PC-3 (cell line): ENCODE data around the gene UTS2R. TPM values are rescaled to one million over a fixed set of nuclear protein-coding genes. Genes with fewer than 3 reads are reported as not detected.
"Not testable (repeated sequence)": the region's sequence is repeated elsewhere in the genome, so short reads cannot be mapped to it uniquely, and the experiment has no call there.

Experiments used
- ATAC-seq: fragments of 200-7000 bp; cut with Tn5 transposase; 2 replicates; pipeline ENCODE4 v1.9.1; 2020; ENCODE audit warnings: mild to moderate bottlenecking, moderate library complexity
- BruUV-seq: library from RNA; stranded (reverse); fragments of 400-500 nt; replicated peaks from 2 replicates; lab custom pipeline; 2021; lab: Mats Ljungman, UMichigan
- CTCF ChIA-PET: fragments of 300-600 bp; sonication (Branson Sonifier 250); formaldehyde crosslinking; loops from one replicate; lab custom pipeline; 2022; ENCODE audit warnings: antibody characterized with exemption; lab: Charles Lee
- POLR2A ChIA-PET: fragments of 300-600 bp; sonication (Branson Sonifier 250); formaldehyde crosslinking; loops from one replicate; lab custom pipeline; 2022; ENCODE audit warnings: antibody characterized with exemption; ENCODE audit not compliant: unreplicated experiment; lab: Charles Lee
- DNase-seq: peaks from one replicate; pipeline ENCODE4 v3.0.0-alpha.2; 2015
- H2AFZ ChIP-seq: fragments of 300-600 bp; sonication (generic); 2 replicates; pipeline ENCODE4 v1.6.0; 2016; ENCODE audit warnings: antibody characterized with exemption, low read length
- H3F3A ChIP-seq: fragments of 300-600 bp; sonication (generic); one replicate; pipeline ENCODE4 v1.6.0; 2017; ENCODE audit warnings: antibody characterized with exemption, low read length, control low read depth, mild to moderate bottlenecking; ENCODE audit not compliant: unreplicated experiment
- H3K27ac ChIP-seq: fragments of 300-600 bp; sonication (generic); 2 replicates; pipeline ENCODE4 v1.5.1; 2016; ENCODE audit warnings: mild to moderate bottlenecking, low read length
- H3K27me3 ChIP-seq: fragments of 300-600 bp; sonication (generic); 2 replicates; pipeline ENCODE4 v1.6.1; 2016; ENCODE audit warnings: low read length, mixed read lengths
- H3K36me3 ChIP-seq: fragments of 300-600 bp; sonication (generic); 2 replicates; pipeline ENCODE4 v1.6.1; 2016; ENCODE audit warnings: low read depth, mixed run types, low read length, mixed read lengths
- H3K4me1 ChIP-seq: fragments of 300-600 bp; sonication (generic); 2 replicates; pipeline ENCODE4 v1.5.1; 2016; ENCODE audit warnings: low read length; ENCODE audit not compliant: insufficient read depth
- H3K4me2 ChIP-seq: fragments of 300-600 bp; sonication (generic); 2 replicates; pipeline ENCODE4 v1.6.0; 2016; ENCODE audit warnings: low read length
- H3K4me3 ChIP-seq: fragments of 300-600 bp; sonication (generic); 2 replicates; pipeline ENCODE4 v1.5.1; 2016; ENCODE audit warnings: mild to moderate bottlenecking, low read length, mixed read lengths
- H3K79me2 ChIP-seq: fragments of 300-600 bp; sonication (generic); 2 replicates; pipeline ENCODE4 v1.6.1; 2017; ENCODE audit warnings: low read length, mixed read lengths
- H3K9ac ChIP-seq: fragments of 300-600 bp; sonication (generic); 2 replicates; pipeline ENCODE4 v1.6.0; 2016; ENCODE audit warnings: mild to moderate bottlenecking, low read length
- H3K9me2 ChIP-seq: fragments of 300-600 bp; sonication (generic); replicated peaks from 2 replicates; pipeline ENCODE4 v1.6.1; 2016; ENCODE audit warnings: mixed run types, low read length, mixed read lengths
- H3K9me3 ChIP-seq: fragments of 300-600 bp; sonication (generic); 2 replicates; pipeline ENCODE4 v1.6.1; 2016; ENCODE audit warnings: low read length, mixed read lengths
- H4K20me1 ChIP-seq: fragments of 300-600 bp; sonication (generic); 2 replicates; pipeline ENCODE4 v1.6.1; 2016; ENCODE audit warnings: low read length, mixed read lengths
- EZH2 ChIP-seq: fragments of 300-600 bp; sonication (generic); IDR thresholded peaks from one replicate; pipeline ENCODE4 v1.6.1; 2017; ENCODE audit warnings: antibody characterized with exemption, mild to moderate bottlenecking, low read length; ENCODE audit not compliant: unreplicated experiment
- EZH2phosphoT487 ChIP-seq: fragments of 300-600 bp; sonication (generic); IDR thresholded peaks from 2 replicates; pipeline ENCODE4 v1.6.1; 2018; ENCODE audit warnings: mild to moderate bottlenecking, antibody characterized with exemption, low read length, borderline replicate concordance
- intact Hi-C: fragments of 100-400 bp; cut with micrococcal nuclease; formaldehyde crosslinking; loops from 2 replicates; pipeline ENCODE4 v1.9.0; 2023
- total RNA-seq: library from RNA; depleted of rRNA; stranded (reverse); fragments of >200 nt; gene quantifications from 2 replicates; pipeline ENCODE4 v1.2.3, GENCODE V29; 2014
- TF ChIP-seq, protein P1 (sequence below): fragments of 300-600 bp; sonication (generic); conservative IDR thresholded peaks from 2 replicates; pipeline ENCODE4 v1.5.1; 2017; ENCODE audit warnings: antibody characterized with exemption, low read depth, mild to moderate bottlenecking, low read length

Gene UTS2R
- total RNA-seq, 1 experiment from 2014 or later: not detected

DNA sequence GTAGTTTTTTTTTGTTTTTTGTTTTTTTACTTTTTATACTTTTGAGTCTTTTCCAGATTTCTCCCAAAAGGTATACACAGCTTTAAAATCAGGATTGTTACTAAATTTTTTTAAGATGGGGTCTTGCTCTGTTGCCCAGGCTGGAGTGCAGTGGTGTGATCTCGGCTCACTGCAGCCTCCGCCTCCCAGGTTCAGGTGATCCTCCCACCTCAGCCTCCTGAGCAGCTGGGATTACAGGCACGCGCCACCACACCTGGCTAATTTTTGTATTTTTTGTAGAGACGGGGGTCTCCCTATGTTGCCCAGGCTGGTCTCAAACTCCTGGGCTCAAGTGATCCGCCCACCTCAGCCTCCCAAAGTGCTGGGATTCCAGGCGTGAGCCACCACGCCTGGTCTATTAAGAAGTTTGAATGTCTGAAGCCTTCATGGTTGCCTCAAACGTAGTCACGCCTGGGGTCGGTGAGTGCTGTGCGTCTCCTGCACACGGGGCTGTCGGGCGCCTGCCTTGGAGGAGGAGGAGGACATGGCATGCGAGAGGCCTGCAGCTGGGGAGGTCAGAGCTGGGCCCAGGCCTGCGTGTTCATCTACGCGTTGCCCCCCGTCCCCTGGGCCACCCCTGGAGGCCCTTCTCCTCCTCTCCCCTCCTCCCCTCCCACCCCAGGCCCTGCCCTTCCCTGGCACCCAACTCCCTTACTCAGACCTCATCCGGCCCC lies 10.8 kb downstream of the UTS2R start:
- H2AFZ ChIP-seq, CTCF ChIA-PET, H3K27ac ChIP-seq, H3F3A ChIP-seq, H3K9me3 ChIP-seq, POLR2A ChIA-PET, BruUV-seq, H3K9ac ChIP-seq, intact Hi-C loops, H3K27me3 ChIP-seq, H3K36me3 ChIP-seq, H3K79me2 ChIP-seq, H3K9me2 ChIP-seq, DNase-seq, H3K4me2 ChIP-seq, ATAC-seq, H3K4me3 ChIP-seq, H4K20me1 ChIP-seq: not testable (repeated sequence)
- peaks cover 14% of the 10 kb centered on the region for H3K4me1 ChIP-seq

DNA sequence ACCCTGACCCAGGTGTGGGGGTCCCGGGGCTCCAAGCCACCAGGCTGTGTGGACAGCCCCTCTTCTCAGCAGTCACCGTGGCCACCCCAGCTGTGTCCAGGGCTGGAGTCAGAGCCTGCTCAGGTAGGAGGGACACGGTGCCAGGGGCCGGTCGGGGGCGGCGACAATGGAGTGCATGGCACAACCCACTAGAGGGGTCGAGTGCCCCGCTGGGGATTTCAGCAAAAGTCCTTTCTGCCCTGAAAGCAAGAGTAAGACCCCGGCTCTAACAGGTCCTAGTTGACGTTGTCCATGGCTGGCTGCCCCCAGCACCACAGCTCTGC lies 11.3 kb downstream of the UTS2R start:
- intact Hi-C loops: no loop called here
- no peak for TF ChIP-seq EZH2phosphoT487
- no peak for TF ChIP-seq EZH2
- TF ChIP-seq, protein P1, sequence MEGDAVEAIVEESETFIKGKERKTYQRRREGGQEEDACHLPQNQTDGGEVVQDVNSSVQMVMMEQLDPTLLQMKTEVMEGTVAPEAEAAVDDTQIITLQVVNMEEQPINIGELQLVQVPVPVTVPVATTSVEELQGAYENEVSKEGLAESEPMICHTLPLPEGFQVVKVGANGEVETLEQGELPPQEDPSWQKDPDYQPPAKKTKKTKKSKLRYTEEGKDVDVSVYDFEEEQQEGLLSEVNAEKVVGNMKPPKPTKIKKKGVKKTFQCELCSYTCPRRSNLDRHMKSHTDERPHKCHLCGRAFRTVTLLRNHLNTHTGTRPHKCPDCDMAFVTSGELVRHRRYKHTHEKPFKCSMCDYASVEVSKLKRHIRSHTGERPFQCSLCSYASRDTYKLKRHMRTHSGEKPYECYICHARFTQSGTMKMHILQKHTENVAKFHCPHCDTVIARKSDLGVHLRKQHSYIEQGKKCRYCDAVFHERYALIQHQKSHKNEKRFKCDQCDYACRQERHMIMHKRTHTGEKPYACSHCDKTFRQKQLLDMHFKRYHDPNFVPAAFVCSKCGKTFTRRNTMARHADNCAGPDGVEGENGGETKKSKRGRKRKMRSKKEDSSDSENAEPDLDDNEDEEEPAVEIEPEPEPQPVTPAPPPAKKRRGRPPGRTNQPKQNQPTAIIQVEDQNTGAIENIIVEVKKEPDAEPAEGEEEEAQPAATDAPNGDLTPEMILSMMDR: no peak
- no TSS peak for BruUV-seq
- no peak overlapping the region for H3K9ac ChIP-seq
- H3K4me1 ChIP-seq: peaks cover 14% of the 10 kb centered on the region
- no peak overlapping the region for H3K27ac ChIP-seq
- ChIA-PET POLR2A (no interaction called here), CTCF (no interaction called here)
- no peak overlapping the region for H3K4me2 ChIP-seq
- H3K9me2 ChIP-seq: no peaks in the 10 kb centered on the region
- ATAC-seq: no peak
- H3K79me2 ChIP-seq: no peaks in the 10 kb centered on the region
- H4K20me1 ChIP-seq: no peaks in the 10 kb centered on the region
- H3F3A ChIP-seq: no peaks in the 10 kb centered on the region
- H3K27me3 ChIP-seq: no peaks in the 10 kb centered on the region
- H2AFZ ChIP-seq: no peak overlapping the region
- H3K9me3 ChIP-seq: no peaks in the 10 kb centered on the region
- no peak for DNase-seq
- H3K36me3 ChIP-seq: no peaks in the 10 kb centered on the region
- H3K4me3 ChIP-seq: no peak overlapping the region

DNA sequence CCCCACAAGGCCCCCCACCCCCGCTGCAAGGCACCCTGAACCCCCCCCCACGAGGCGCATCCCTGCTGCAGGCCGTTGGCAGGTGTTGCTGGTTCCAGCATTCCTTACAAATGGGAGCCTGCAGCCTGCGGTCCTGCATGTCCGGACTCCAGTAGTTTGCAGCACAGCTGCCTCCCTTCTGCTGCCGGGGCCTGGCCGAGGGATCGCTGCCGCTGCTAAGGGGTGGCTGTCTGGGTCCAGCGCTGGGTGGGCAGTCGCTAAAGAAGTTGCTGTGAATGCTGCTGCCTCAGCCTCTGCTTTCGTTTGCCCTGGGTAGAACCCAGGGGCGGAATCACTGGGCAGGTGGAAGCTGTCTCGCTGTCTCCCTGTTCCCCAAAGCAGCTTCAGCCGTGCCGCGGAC lies 11.8 kb downstream of the UTS2R start:
- peaks cover 16% of the 10 kb centered on the region for H3K4me1 ChIP-seq
- H3K27me3 ChIP-seq: no peaks in the 10 kb centered on the region

More for the DNA sequence above, 11.8 kb downstream of the UTS2R start:
- Histone ChIP-seq H3K9me2 (no peaks in the 10 kb centered on the region), H3K27ac (no peak overlapping the region), H3K4me2 (no peak overlapping the region), H3F3A (no peaks in the 10 kb centered on the region), H4K20me1 (no peaks in the 10 kb centered on the region), H3K79me2 (no peaks in the 10 kb centered on the region), H3K9me3 (no peaks in the 10 kb centered on the region), H3K4me3 (no peak overlapping the region), H3K36me3 (no peaks in the 10 kb centered on the region), H2AFZ (no peak overlapping the region), H3K9ac (no peak overlapping the region)
- BruUV-seq: no TSS peak
- ChIA-PET POLR2A (no interaction called here), CTCF (no interaction called here)
- intact Hi-C loops: no loop called here
- TF ChIP-seq EZH2phosphoT487: no peak
- TF ChIP-seq EZH2: no peak
- TF ChIP-seq, protein P1: no peak
- no peak for ATAC-seq
- no peak for DNase-seq
